ENCODE results near the gene TGM1. TPM values are rescaled to one million over a fixed set of nuclear protein-coding genes. Genes with fewer than 3 reads are reported as not detected.

The TGM1 gene
- total RNA-seq, 6 experiments from 2014 or later = 0.37 to 1.9 (median 0.77) TPM

DNA sequence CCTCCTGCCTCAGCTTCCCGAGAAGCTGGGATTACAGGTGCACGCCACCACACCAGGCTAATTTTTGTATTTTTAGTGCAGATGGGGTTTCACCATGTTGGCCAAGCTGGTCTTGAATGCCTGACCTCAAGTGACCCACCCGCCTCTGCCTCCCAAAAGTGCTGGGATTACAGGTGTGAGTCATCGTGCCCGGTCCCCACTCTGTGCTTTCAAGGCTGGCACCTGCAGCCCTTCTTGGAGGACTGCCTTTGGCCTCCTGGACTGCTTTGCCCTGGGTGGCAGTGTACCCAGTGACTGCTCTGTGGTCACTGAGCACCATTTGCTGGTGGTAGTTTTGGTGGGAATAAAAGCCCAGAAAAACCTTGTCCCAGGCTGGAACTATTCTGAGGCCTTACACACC is 24.0 kb upstream of the TGM1 start:
- 88% methylated on average over 3 of the region's 5 CpGs for WGBS (ENCODE audit: insufficient coverage, low coverage, low lambda C conversion rate, missing lambda C conversion rate)
- no peak for TF ChIP-seq POLR2A (IDR thresholded peaks at IDR 0.05)
- TF ChIP-seq, protein P1, sequence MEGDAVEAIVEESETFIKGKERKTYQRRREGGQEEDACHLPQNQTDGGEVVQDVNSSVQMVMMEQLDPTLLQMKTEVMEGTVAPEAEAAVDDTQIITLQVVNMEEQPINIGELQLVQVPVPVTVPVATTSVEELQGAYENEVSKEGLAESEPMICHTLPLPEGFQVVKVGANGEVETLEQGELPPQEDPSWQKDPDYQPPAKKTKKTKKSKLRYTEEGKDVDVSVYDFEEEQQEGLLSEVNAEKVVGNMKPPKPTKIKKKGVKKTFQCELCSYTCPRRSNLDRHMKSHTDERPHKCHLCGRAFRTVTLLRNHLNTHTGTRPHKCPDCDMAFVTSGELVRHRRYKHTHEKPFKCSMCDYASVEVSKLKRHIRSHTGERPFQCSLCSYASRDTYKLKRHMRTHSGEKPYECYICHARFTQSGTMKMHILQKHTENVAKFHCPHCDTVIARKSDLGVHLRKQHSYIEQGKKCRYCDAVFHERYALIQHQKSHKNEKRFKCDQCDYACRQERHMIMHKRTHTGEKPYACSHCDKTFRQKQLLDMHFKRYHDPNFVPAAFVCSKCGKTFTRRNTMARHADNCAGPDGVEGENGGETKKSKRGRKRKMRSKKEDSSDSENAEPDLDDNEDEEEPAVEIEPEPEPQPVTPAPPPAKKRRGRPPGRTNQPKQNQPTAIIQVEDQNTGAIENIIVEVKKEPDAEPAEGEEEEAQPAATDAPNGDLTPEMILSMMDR (IDR thresholded peaks at IDR 0.05) = no peak
- no peak overlapping the region for H3K4me3 ChIP-seq
- no peak overlapping the region for H3K27ac ChIP-seq
- peaks cover 0 to 19% (median 4%) of the 10 kb centered on the region in 4 donors for H3K4me1 ChIP-seq
- intact Hi-C loops (cut with DNase I) = no loop called here
- no peaks in the 10 kb centered on the region for H3K27me3 ChIP-seq
- H3K9me3 ChIP-seq = no peaks in the 10 kb centered on the region
- H3K36me3 ChIP-seq = peaks cover 0 to 15% (median 8%) of the 10 kb centered on the region in 4 donors
- DNase-seq = no peak
- no peak for ATAC-seq

DNA sequence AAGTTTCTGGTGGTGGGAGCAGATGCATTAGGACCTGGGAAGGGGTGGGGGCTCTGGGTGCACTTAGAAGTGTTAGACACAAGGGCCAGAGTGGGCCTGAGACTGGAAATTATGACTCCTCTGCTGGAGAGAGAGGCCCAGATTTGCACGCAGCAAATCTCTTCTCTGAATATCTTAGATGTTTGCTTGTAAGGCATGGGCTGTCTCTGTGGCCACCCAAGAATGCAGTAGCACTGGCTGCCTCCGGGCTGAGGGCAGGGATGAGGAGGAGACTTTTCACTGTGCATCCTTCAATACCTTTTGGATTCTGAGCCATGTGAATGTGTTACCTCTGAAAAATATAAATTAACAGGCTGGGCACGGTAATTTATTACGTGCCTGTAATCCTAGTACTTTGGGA is 22.4 kb upstream of the TGM1 start:
- ATAC-seq = no peak
- TF ChIP-seq, protein P1 (IDR thresholded peaks at IDR 0.05) = no peak
- TF ChIP-seq POLR2A (IDR thresholded peaks at IDR 0.05) = no peak
- H3K36me3 ChIP-seq = peaks cover 0 to 12% (median 8%) of the 10 kb centered on the region in 4 donors
- no peak overlapping the region for H3K27ac ChIP-seq
- peaks cover 0 to 3% (median 0%) of the 10 kb centered on the region in 4 donors for H3K4me1 ChIP-seq
- no peaks in the 10 kb centered on the region for H3K27me3 ChIP-seq
- no peak overlapping the region for H3K4me3 ChIP-seq
- no peaks in the 10 kb centered on the region for H3K9me3 ChIP-seq
- DNase-seq = no peak
- intact Hi-C loops (cut with DNase I) = no loop called here
- WGBS (ENCODE audit: insufficient coverage, low coverage, low lambda C conversion rate, missing lambda C conversion rate) = 67% methylated on average over 3 of the region's 4 CpGs

DNA sequence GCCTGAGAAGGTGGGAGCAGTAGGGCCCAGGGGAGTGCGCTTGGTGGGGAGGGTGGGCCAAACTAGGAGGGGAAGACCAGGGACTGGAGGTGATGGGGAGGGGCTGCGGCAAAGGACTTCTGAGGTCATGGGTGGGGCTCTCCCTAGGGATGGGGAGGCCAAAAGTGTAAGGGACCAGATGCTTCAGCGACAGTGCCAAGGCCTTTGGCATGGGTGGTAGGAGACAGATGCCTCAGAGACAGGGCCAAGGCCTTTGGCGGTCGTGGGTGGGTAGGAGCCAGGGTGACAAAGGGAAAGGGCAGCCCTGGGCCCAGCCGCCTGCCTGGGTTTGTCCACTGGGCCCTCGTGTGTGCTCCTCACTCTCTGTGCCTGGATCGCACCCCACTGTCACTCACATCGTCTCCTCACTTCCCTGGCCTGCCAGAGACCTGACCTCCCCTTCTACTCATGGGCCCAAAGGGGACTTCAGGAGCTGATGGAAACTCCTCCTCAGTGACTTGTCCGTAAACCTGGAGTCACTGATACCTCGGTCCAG is 21.6 kb upstream of the TGM1 start:
- no peaks in the 10 kb centered on the region for H3K9me3 ChIP-seq
- H3K36me3 ChIP-seq = peaks cover 0 to 5% (median 2%) of the 10 kb centered on the region in 4 donors
- 92% methylated on average over 2 of the region's 11 CpGs for WGBS (ENCODE audit: insufficient coverage, low coverage, low lambda C conversion rate, missing lambda C conversion rate)
- intact Hi-C loops (cut with DNase I) = no loop called here
- ATAC-seq (no peak), DNase-seq (no peak)
- no peaks in the 10 kb centered on the region for H3K27me3 ChIP-seq
- H3K4me1 ChIP-seq = no peaks in the 10 kb centered on the region
- TF ChIP-seq POLR2A (IDR thresholded peaks at IDR 0.05) = no peak
- TF ChIP-seq, protein P1 (IDR thresholded peaks at IDR 0.05) = no peak
- no peak overlapping the region for H3K27ac ChIP-seq
- H3K4me3 ChIP-seq = no peak overlapping the region

DNA sequence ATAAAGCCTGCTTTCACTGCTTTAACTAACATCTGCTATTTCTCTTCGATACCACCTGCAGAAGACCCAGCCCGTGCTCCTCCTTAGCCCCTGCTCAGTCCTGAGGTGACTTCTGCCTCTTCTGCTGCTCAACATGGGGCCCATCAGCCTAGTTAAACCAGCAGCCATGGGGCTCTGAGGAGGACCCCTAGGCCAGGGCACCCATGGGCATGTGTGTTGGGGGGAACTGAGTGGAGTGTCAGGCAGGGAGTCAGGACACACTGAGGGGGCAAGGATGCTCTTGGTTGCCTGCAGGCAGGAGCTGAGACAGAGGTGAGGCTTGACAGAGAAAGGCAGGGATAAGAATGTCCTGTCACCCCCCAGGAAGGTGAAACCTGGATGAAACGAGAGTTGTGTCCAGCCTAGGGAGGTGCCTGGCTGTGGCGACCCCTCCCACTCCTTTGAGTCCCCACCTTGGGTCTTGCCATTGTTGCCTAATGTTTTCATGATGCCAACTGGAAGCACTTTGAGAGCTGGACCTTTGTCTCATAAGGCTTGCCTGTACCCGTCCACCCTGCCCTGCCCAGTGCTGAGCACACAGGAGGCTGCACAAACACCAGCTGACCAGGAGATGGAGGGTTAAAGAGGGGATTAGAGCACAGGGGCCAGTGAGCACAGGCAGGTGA is 21.0 kb upstream of the TGM1 start:
- no peaks in the 10 kb centered on the region for H3K36me3 ChIP-seq
- DNase-seq = no peak
- WGBS (ENCODE audit: insufficient coverage, low coverage, low lambda C conversion rate, missing lambda C conversion rate) = 88% methylated on average over 1 of the region's 5 CpGs
- ATAC-seq = no peak
- no peaks in the 10 kb centered on the region for H3K9me3 ChIP-seq
- TF ChIP-seq, protein P1 (IDR thresholded peaks at IDR 0.05) = no peak
- TF ChIP-seq POLR2A (IDR thresholded peaks at IDR 0.05) = no peak
- no peaks in the 10 kb centered on the region for H3K27me3 ChIP-seq
- no peak overlapping the region for H3K4me3 ChIP-seq
- no peaks in the 10 kb centered on the region for H3K4me1 ChIP-seq
- intact Hi-C loops (cut with DNase I) = no loop called here
- no peak overlapping the region for H3K27ac ChIP-seq

Measured in right lobe of liver (tissue), 6 donors.